AG04450 (cell line): ENCODE data around the gene EGF. TPM values are rescaled to one million over a fixed set of nuclear protein-coding genes. Genes with fewer than 3 reads are reported as not detected.
"Not testable (repeated sequence)": the region's sequence is repeated elsewhere in the genome, so short reads cannot be mapped to it uniquely, and the experiment has no call there.

ENCODE experiments used
- CTCF ChIA-PET: fragments of 300-600, 350-600 bp; formaldehyde crosslinking; extraction: SDS; loops from one replicate; lab custom pipeline; 2022; ENCODE audit warnings: antibody characterized with exemption, inconsistent platforms; lab: Charles Lee
- POLR2A ChIA-PET: fragments of 350-600 bp; formaldehyde crosslinking; extraction: SDS; loops from one replicate; lab custom pipeline; 2021; ENCODE audit warnings: antibody characterized with exemption, inconsistent platforms; lab: Yijun Ruan, JAX
- DNase-seq: peaks from one replicate; pipeline ENCODE4 v3.0.0-alpha.2; 2011; ENCODE audit warnings: low read depth, low spot score
- H3K27ac ChIP-seq: one replicate; pipeline ENCODE4 v1.5.1; 2012; ENCODE audit warnings: low read depth, low read length, control low read depth
- H3K27me3 ChIP-seq: one replicate; pipeline ENCODE4 v1.6.0; 2012; ENCODE audit warnings: low read length; ENCODE audit not compliant: control insufficient read depth, insufficient read depth
- H3K4me3 ChIP-seq: 2 replicates; pipeline ENCODE4 v1.5.1; 2011; ENCODE audit warnings: mild to moderate bottlenecking, low read depth, low read length, control low read depth
- H3K9me3 ChIP-seq: 2 replicates; pipeline ENCODE4 v1.5.1; 2012; ENCODE audit warnings: low read length; ENCODE audit not compliant: control insufficient read depth, insufficient read depth
- CTCF ChIP-seq: IDR thresholded peaks from 2 replicates; pipeline ENCODE4 v1.5.1; 2011; ENCODE audit warnings: low read depth, low read length, control low read depth, inconsistent platforms
- polyA plus RNA-seq: library from polyadenylated mRNA; depleted of rRNA; stranded (reverse); fragments of >200 nt; gene quantifications from 2 replicates; pipeline ENCODE4 v1.2.3, GENCODE V29; 2011

The EGF gene
- polyA plus RNA-seq, 1 experiment = 0.14 TPM

- H3K9me3 ChIP-seq = no peaks in the 10 kb centered on the region
- no peak overlapping the region for H3K4me3 ChIP-seq
- H3K27ac ChIP-seq = no peak overlapping the region
- no peaks in the 10 kb centered on the region for H3K27me3 ChIP-seq
- ChIA-PET POLR2A (no interaction called here), CTCF (no interaction called here)
- DNase-seq = no peak
- TF ChIP-seq CTCF = no peak
Measured at GRCh38 chr4:109873791-109874514, 38.7 kb upstream of the EGF start.

- Histone ChIP-seq H3K9me3 (no peaks in the 10 kb centered on the region), H3K27ac (no peak overlapping the region), H3K4me3 (no peak overlapping the region), H3K27me3 (no peaks in the 10 kb centered on the region)
- ChIA-PET POLR2A (no interaction called here), CTCF (no interaction called here)
- DNase-seq = no peak
- no peak for TF ChIP-seq CTCF
Measured at GRCh38 chr4:109875106-109875505, 37.6 kb upstream of the EGF start.

GRCh38 chr4:109875553-109875952 lies 37.1 kb upstream of the EGF start:
- H3K4me3 ChIP-seq, H3K27me3 ChIP-seq, DNase-seq, H3K27ac ChIP-seq, POLR2A ChIA-PET, CTCF ChIA-PET, H3K9me3 ChIP-seq: not testable (repeated sequence)

- ChIA-PET POLR2A (no interaction called here), CTCF (interaction anchor here (0.5 kb wide), 1 partner anchor 451 kb away, joined by 3 read pairs; no protein-coding TSS in a partner anchor)
- Histone ChIP-seq H3K27me3 (no peaks in the 10 kb centered on the region), H3K9me3 (no peaks in the 10 kb centered on the region), H3K27ac (no peak overlapping the region), H3K4me3 (no peak overlapping the region)
- no peak for DNase-seq
- no peak for TF ChIP-seq CTCF
Measured at GRCh38 chr4:109876634-109877265, 35.9 kb upstream of the EGF start.

GRCh38 chr4:109877400-109877799 lies 35.3 kb upstream of the EGF start:
- POLR2A ChIA-PET = no interaction called here

More at GRCh38 chr4:109877400-109877799, 35.3 kb upstream of the EGF start:
- Histone ChIP-seq H3K27me3 (no peaks in the 10 kb centered on the region), H3K27ac (no peak overlapping the region), H3K9me3 (no peaks in the 10 kb centered on the region), H3K4me3 (no peak overlapping the region)
- CTCF ChIA-PET = interaction anchor here (0.5 kb wide), 1 partner anchor 452 kb away, joined by 3 read pairs; no protein-coding TSS in a partner anchor
- TF ChIP-seq CTCF = no peak
- no peak for DNase-seq
